SW480 (cell line): Measurements from ENCODE around the gene ZNF337.
"Not testable (repeated sequence)": the region's sequence is repeated elsewhere in the genome, so short reads cannot be mapped to it uniquely, and the experiment has no call there.

Source experiments
- DNase-seq: peaks from one replicate; pipeline ENCODE4 v3.0.0-alpha.2; 2016; ENCODE audit warnings: low spot score

The ZNF337 gene

DNA sequence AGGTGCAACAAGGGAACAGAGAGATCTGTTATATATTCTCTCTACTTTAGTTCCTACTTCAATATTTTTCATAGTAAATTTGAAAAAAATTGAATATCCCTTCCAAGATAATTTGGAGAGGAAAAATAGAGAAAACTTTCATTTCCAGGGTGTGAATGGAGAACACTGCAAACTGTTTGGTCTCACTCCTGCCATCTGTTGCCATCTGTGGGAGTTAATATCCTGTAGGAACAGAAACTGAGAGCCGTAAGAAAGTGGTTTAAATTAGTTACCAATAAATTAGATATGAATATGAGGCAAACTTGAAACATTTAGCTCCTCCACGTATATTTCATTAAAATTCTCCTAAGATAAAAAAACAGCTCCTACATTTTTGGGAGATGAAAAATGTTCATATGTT is 4.2 kb downstream of the ZNF337 start:
- no peak for DNase-seq

DNA sequence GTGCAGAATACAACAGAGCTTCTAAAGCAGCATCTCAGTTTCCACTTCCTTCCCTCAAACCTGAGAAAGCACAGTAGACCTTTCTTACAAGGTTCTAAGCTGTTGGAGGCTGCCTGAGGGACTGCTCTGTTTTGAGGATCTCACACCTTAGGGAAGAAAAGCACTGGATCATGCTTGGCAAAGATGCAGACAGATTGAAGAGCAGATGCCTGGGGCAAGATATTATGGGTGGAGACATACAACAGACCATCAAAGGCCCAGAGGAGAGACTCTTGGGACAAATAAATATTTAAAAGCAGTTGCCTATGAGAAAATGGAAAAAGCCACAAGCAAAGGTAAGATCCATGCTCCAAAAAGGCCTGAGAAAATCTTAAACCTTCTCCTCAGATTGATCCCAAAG is 6.2 kb downstream of the ZNF337 start:
- no peak for DNase-seq

DNA sequence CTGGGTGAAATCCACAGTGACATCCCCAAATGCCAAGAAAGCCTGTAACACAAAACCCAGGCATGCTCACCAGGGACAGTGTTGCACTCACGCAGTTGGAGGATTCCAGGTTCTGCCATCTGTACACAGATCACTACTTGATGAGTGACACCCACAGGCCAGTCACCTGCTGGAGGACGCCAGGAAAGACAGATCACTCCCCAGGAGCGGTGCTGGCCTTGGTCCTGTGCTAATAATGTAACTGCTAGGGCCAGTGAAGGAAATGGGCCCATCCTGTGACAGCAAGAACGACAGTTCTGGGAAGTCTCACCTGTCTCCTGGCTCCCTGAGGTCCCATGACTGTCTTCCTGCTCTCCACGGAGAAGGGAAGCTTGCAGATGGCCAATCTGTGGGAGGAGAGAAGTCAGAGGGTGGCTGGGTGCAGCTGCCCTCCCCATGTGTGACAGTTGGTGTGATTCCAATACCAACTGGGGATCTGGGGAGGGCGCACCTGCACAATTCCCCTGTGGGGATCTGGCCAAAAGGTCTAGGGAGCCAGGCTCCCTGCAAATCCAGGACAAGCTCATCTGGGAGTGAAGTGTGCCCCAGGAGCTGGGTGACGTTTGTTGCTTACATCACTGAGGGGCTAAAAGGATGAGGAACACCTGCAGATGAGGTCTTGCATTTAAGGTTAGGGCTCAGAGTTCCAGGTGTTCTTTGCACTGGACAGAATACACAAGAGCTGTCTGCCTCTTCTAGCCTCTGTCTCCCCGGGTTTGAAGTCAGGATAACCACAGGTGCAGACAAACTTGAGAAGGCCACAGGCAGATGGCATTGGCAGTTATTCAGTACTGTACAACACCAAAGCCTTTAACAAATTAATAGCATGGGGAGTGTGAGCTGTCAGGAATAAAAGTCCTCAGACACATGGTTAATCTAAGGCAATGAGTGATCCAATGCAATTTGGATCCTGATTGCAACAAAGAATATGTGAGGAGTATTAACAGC is 10.3 kb downstream of the ZNF337 start:
- no peak for DNase-seq

- DNase-seq, result no peak
Observed at GRCh38 chr20:25685276-25686080, 11.2 kb downstream of the ZNF337 start.

- not testable (repeated sequence) for DNase-seq
Observed at GRCh38 chr20:25683826-25684225, 12.8 kb downstream of the ZNF337 start.

- no peak for DNase-seq
Observed at GRCh38 chr20:25683050-25683449, 13.6 kb downstream of the ZNF337 start.

DNA sequence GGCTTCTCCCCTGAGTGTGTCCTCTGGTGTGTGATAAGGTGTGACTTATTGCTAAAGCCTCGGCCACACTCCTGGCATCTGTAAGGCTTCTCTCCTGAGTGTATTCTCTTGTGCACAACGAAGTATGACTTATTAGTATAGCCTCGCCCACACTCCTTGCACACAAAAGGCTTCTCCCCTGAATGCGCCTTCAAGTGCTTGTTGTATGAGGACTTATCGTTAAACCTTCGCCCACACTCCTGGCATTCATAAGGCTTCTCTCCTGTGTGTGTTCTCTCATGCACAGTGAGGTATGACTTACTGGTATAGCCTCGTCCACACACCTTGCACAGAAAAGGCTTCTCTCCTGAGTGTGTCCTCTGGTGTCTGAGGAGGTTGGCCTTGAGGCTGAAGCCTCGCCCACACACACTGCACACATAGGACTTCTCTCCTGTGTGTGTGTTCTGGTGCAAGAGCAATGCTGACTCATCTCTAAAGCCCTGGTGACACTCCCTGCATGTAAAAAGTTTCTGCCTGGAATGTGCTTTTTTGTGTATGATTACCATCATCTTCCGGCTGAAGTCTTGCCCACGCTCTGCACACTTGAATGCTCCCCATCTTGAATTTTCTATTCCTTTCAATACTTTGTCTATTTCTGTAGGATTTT is 20.4 kb downstream of the ZNF337 start:
- peak; percentile 41 for DNase-seq

DNA sequence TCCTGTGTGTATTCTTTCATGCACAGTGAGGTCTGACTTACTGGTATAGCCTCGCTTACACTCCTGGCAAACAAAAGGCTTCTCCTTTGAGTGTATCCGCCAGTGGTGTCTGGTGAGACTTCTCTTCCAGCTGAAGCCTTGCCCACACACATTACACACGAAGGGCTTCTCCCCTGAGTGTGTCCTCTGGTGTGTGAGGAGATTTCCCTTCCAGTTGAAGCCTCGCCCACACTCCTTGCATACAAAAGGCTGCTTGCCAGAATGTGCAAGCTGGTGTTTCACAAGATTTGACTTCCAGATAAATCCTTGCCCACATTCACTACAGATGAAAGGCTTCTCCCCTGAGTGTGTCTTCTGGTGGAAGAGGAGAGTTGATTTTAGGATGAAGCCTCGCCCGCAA is 21.5 kb downstream of the ZNF337 start:
- no peak for DNase-seq

DNA sequence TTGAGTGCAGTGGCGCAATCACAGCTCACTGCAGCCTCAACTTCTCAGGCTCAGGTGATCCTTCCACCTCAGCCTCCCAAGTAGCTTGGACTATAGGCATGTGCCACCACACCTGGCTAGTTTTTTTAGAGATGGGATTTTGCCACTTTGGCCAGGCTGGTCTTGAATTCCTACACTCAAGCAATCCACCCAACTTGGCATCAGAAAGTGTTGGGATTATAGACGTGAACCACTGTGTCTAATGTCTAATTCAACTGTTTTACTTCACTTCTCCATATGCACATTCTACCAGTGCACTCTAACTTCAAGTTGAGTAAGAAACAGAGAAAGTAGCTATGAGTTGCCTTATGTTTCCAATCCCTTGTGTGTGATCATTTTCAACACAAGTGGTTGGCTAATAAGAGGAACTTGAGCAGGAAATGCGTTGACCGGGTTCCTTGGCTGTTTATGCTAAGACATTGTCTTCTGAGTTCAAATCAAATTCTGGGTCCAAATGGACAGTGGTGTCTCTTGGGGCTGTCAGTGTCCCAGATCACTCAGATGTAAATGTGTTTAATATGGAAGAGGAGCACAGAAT is 23.9 kb downstream of the ZNF337 start:
- no peak for DNase-seq

- DNase-seq, result no peak
Observed at GRCh38 chr20:25669826-25670422, 26.7 kb downstream of the ZNF337 start.

GRCh38 chr20:25668446-25668845 is 28.2 kb downstream of the ZNF337 start:
- DNase-seq, result no peak

DNA sequence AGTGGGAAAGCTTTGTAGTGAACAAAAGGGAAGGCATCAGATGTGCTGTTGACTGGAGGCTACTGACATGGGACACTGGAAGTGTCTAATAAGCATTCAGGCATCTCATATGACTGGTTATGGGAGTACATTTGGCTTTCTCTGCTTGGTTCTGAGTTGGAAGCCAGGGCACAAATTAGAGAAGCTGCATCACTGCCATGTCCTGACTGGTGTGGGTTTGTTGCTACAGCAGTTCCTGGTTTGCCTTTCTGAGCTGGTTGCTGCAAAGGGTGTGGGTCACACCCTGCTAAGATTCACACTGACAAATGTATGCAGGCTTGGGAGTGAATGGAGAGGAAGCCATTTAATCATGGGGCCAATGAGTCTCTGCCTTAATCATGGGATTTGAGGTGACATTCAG is 36.7 kb downstream of the ZNF337 start:
- no peak for DNase-seq

- no peak for DNase-seq
Observed at GRCh38 chr20:25654487-25654886, 42.2 kb downstream of the ZNF337 start.

DNA sequence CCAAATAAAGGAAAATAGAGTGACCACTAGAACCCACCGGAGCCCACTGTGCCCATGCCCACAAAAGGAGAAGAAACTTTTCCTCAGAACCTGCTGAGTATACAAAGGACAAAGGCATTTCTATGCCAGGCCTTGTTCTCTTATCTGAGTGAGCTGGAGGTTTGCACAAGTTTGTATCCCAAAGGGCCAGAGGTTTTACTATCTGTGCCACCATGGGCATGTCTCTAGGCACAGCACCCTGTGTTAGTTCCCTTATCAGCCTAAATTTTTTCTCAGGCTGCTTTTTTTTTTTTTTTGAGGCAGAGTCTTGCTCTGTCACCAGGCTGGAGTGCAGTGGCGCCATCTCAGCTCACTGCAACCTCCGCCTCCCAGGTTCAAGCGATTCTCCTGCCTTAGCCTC is 43.8 kb downstream of the ZNF337 start:
- DNase-seq, result not testable (repeated sequence)

DNA sequence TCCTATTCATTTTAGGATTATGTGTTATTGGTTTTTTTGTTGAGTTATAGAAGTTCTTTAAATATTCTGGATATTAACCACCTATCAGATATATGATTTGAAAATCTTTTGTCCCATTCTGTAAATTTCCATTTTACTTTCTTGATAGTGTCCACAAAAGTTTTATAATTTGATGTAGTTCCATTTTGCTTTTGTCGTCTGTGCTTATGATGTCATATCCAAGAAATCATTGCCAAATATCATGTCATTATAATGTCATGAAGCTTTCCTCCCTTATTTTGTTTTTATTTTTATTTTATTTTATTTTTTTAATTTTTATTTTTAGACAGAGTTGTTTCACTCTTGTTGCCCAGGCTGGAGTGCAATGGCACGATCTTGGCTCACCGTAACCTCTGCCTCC is 51.8 kb downstream of the ZNF337 start:
- no peak for DNase-seq

DNA sequence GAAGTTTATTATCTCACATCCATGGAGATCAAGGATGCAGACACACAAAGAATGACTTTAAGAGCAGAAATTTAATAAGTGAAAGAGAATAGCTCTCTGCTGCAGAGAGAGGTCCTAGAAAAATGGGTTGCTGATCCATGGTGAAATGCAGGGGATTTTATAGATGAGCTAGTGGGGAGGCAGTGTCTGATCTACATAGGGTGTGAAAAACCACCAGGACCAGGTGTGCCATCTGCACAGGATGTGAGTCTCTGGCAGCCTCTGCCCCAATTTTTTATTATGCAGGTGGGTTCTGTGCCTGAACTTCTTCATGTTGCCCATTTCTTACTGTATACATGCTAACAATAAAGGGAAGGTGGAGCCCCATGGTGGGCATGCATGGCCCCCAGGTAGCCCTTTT is 52.9 kb downstream of the ZNF337 start:
- no peak for DNase-seq

DNA sequence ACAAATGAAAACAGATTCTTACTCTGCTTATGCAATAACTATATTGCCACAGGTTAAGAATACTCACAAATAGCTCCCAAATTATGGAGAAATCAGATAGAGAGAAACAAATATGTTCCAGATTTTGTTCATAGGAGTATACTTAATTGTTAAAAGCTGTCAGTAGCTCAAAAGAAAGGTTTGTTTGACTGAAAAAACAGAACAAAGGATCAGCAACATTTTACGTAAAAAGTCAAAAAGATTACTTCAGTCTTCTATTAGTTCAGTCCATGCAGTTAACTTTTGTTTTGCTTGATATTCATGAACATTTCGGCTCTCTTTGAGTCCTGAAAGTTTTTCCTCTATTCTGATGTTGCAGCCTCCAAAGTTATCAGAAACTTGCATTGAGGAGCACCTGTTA is 59.4 kb downstream of the ZNF337 start:
- DNase-seq, result no peak

DNA sequence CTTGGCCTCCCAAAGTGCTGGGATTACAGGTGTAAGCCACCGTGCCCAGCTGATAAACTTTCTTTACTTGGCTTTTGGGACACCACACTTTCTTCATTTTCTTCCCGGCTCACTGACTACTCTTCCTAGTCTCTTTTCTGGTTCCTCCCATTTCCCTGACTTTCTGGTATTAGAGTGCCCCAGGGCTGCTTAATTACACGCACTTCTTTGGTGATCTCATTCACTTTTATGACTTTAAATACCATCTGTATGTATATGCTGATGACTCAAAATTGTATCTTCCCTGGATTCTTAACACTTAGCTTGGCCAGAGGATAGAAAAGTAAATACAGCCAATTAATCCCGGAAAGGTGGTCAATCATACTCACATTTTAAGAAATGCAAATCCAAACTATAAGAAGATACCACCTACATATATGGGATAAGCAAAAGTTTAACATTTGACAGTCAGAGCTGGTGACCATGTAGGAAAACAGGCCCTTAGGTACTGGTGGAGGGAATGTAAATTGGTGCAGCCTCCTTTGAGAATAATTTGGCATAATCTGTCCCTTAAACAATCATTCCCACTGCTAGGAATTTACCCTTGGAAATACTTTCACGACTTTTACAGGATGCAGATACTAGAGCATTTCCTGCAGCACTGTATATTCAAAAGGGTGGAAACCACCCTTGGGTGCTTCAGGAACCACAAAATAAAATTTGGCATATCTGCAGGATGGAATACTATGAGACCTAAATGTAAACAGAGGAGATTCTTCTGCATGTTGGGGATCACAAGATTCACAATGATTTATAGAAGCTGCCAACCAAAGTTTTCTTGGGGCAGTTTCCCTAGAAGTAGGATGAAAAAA is 63.5 kb downstream of the ZNF337 start:
- DNase-seq, result no peak

- DNase-seq, result not testable (repeated sequence)
Observed at GRCh38 chr20:25630615-25631014, 66.0 kb downstream of the ZNF337 start.

GRCh38 chr20:25629816-25630499 is 66.7 kb downstream of the ZNF337 start:
- DNase-seq, result no peak
